Activated CD4-positive, alpha-beta T cell treated with anti-CD3 and anti-CD28 coated beads, Interleukin-2, amount 50 U/mL, for 24 hours (primary cell): ENCODE measurements around the gene TNS3.
"Not testable (repeated sequence)": the region's sequence is repeated elsewhere in the genome, so short reads cannot be mapped to it uniquely, and the experiment has no call there.

Source experiments
- DNase-seq, 2 donors: peaks; one replicate each; pipeline ENCODE4 v3.0.0-alpha.2; 2020; ENCODE audit warnings: low read depth in 1 of 2, low spot score in 1 of 2

TNS3 gene

DNA sequence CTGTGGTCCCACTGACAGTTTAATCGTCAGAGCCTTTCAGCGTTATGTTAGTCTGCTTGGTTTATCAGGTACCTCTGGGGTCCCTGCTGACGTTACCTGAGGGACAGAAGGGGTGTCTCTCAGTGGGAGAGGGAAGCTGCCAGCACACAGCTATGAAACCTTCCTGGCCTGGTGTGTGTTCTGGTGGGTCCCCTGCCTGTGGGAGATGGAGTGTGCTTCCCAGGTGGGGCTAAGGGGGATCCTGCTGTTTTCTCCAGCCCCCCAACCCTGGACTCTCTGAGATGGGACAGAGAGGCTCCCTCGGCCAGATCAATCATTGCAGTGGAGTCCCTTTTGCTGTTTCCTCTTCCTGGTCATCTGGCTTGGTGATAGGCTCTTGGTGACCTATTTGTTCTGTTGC lies 308.8 kb downstream of the TNS3 start:
- no peak for DNase-seq

DNA sequence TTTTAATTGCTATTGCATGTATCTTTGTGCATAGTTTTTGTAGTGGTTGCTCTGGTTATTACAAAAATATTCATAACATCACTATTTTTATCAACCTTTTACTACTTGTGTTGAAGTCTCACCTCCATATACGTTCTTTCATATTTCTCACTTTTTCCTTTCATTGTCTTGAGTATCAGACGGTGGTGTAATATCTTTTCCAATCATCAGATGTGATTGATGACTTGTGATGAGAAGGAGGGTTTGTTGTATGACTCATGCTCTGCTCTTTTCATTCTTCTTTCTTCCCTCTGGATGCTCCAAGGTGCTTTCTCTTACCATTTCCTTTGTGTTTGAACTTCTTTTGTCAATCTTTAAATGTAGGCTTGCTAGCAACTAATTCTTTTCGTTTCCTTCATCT lies 310.2 kb downstream of the TNS3 start:
- no peak for DNase-seq

- DNase-seq = no peak
Measured at GRCh38 chr7:47268851-47269836, 312.8 kb downstream of the TNS3 start.

DNA sequence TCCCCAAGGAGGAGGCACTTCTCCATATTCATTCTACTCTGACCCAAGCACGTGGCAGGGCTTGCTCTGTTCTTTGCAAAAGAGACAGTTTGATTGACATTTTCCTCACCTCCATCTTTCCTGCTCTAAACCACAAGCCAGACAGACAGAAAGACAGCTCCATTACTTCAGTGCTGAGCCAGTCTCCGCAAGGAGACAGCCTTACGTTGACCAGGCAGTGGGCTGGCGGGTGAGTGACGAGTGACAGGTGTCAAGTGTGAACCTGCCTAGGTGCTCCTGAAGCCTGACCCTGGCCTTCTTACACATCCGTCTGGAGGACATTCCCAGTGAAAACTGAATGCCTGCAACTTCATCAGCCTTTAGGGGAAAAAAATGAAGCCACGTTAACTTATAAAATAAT lies 314.6 kb downstream of the TNS3 start:
- no peak for DNase-seq

GRCh38 chr7:47266799-47267198 lies 315.1 kb downstream of the TNS3 start:
- DNase-seq = no peak

- DNase-seq = peak in 1 of 2 donors; percentile 16
Measured at GRCh38 chr7:47266131-47266706, 315.7 kb downstream of the TNS3 start.

- no peak for DNase-seq
Measured at GRCh38 chr7:47265621-47266020, 316.3 kb downstream of the TNS3 start.

DNA sequence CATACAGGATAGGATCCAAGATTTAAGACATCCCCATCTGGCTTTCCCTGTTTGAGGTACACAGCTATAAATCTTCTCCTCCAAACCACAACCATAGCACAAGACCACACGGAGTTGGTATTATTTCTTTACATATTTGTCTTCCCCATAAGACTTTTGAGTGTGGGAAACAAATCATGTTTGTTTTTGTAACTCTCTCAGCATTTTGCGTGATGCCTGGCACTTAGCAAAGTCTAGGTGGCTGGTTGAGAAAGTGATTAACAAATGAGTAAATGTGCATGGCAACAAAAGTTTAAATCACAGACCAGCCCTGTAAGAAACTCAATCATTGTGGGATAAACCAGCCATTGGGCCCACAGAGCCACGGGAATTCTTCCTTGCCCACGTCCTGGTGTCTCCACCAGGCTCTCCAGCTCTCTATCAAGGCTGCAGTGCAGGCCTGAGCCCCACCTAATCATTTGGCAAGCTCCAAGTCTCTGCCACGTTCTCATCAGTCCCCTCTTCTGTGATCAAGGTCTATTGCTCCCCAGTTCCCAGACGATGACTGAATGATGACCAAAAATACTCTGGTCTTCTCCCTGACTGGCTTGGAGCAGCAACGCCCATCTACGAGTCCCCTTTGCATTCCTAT lies 317.8 kb downstream of the TNS3 start:
- DNase-seq = no peak

DNA sequence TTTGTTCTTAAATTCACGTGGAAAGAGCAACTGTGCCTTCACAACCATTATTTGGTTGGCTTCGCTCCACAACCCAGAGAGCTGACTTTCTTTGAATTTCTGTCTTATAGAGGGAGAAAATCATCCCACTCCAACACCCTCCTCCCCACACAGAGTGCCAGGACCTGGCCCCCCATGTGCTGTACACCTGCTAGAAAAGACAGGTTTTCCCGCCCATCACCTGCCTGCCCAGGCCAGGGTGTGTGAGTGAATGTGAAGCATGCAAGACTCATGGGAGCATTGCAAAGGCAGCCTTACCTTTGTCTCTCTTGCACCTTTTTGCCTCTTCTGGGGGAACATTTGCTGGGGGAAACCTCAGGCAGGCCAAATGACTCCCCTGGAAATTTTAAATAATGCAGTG lies 319.0 kb downstream of the TNS3 start:
- DNase-seq = no peak

DNA sequence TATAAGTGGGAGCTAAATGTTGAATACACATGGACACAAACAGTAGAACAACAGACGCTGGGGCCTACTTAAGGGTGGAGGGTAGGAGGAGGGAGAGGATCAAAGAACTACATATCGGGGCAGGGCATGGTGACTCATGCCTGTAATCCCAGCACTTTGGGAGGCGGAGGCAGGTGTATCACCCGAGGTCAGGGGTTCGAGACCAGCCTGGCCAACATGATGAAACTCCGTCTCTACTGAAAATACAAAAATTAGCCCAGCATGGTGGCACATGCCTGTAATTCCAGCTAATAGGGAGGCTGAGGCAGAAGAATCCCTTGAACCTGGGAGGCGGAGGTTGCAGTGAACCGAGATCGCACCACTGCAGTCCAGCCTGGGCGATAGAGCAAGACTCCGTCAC lies 319.8 kb downstream of the TNS3 start:
- DNase-seq = not testable (repeated sequence)

GRCh38 chr7:47260270-47260669 lies 321.6 kb downstream of the TNS3 start:
- no peak for DNase-seq

- no peak for DNase-seq
Measured at GRCh38 chr7:47259682-47260081, 322.2 kb downstream of the TNS3 start.

DNA sequence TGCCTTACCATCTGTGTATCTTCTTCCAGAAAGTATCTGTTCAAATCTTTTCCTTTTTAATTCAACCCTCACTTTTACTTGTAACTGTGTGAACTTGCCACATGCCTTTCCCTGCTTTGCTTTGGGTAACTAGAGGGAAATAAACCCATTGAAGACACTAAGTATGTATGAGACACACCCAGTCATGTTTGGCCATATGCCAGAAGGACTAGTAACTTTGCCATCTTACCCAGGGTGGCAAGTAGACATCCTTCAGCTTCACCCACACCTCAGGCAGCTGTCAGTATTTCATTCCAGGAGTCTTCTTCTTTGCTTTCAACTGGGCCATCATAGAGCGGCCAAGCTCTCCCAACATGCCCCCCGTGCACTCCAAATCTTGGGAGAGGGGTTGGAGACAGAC lies 323.1 kb downstream of the TNS3 start:
- no peak for DNase-seq

- no peak for DNase-seq
Measured at GRCh38 chr7:47256016-47256415, 325.9 kb downstream of the TNS3 start.

GRCh38 chr7:47255441-47255840 lies 326.5 kb downstream of the TNS3 start:
- no peak for DNase-seq

- no peak for DNase-seq
Measured at GRCh38 chr7:47255007-47255406, 326.9 kb downstream of the TNS3 start.

DNA sequence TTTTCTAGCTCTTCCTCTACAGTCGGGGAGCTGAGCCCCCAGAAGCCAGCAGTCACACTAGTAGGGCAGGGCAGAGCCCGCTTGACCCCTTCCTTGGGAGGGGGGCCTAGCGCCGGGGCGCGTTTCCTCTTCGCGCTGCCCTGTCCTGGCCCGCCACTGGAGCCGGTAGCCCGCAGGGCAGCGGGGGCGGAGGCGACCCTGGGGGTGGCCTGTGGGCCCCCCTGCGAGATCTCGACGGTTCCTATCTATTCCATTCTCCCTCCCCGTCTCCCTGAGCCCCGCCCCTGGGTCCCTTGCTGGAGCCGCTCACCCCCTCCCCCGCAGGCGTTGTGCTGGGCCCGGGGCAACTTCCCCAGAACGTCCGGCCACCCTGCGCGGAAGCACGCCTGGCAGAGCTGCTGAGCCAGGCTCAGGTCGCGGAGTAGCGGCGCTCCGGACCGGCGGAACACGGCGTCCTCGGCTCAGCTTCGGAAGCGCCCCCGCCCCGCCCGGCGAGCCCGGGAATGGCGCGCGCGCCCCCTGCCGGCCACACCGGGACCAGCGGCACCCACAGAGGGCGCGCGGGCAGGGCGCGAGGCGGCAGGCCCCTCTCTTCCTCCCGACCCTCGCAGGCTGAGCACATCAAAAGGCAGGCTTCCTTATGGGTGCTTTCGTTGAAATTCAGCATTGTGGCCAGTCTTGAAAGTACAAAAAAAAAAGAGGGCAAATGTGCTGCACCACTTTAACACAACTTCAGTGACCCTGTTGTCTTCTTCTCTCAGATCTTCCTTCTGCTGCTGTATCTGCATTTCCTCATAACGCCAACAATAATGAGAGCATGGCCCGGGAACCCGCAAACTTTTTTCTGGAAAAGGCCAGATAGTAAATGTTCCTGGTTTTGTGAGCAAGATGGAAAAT lies 327.6 kb downstream of the TNS3 start:
- DNase-seq = peak in 1 of 2 donors; percentile 7

- no peak for DNase-seq
Measured at GRCh38 chr7:47253650-47254080, 328.2 kb downstream of the TNS3 start.

DNA sequence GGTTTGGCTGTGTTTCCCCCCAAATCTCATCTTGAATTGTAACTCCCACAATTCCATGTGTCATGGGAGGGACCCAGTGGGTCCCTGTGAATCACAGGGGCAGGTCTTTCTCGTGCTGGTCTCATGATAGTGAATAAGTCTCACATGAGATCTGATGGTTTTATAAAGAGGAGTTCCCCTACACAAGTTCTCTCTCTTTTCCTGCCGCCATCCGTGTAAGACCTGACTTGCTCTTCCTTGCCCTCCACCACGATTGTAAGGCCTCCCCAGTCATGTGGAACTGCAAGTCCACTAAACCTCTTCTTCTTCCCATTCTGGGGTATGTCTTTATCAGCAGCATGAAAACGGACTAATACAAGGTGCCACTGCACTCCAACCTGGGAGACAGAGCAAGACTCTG lies 329.2 kb downstream of the TNS3 start:
- no peak for DNase-seq

DNA sequence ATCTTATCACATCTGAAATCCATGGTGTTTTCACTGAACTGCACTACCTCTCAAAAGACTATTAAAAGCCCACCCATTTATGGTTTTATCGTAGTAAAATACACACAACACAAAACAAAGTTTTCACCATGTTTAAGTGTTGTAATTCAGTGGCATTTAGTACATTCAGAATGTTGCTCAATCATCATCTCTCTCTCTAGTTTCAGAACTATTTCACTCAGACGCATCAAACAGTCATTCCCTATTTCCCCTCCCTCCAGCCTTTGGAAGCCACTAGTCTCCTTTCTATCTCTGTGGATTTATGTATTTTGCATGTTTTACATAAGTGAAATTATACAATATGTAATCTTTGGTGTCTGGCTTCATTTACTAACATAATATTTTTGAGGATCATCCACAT lies 332.6 kb downstream of the TNS3 start:
- DNase-seq = no peak

DNA sequence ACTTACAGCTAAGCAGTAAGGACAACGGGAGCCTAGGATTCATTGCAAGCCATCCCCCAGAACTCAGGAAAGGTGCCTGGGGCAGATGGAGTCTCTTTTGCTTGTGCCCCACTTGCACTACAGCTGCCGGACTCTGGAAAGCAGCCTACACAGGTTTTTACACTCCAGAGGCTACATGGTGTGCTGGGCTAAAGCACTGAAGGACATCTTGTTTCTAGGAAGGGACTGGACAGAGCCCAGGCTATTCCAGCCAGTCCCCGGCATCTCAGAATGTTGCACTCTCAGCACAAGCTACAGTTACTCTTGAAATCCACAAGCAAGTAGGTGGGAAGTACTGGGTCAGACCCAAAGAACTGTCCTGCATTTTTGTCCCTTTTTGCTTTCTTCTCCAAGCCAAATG lies 333.1 kb downstream of the TNS3 start:
- DNase-seq = no peak
